Measurements from ENCODE around the gene NECTIN1. TPM values are rescaled to one million over a fixed set of nuclear protein-coding genes. Genes with fewer than 3 reads are reported as not detected.

NECTIN1 gene
- total RNA-seq, 2 experiments from 2014 or later = 2.5 to 3.4 TPM

- Histone ChIP-seq H3K4me3 (ENCODE audit: low read length) (no peak overlapping the region), H3K27ac (ENCODE audit: low read depth in 1 of 2, low read length in 2 of 2) (no peak overlapping the region), H3K4me1 (ENCODE audit: insufficient read depth, low read length) (no peaks in the 10 kb centered on the region), H3K9me3 (ENCODE audit: control insufficient read depth in 1 of 2, insufficient read depth in 1 of 2, low read length in 2 of 2) (no peaks in the 10 kb centered on the region), H3K27me3 (ENCODE audit: control insufficient read depth in 1 of 2, insufficient read depth in 2 of 2, low read length in 2 of 2) (peaks cover 0 to 6% of the 10 kb centered on the region in 2 experiments), H3K36me3 (ENCODE audit: insufficient read depth, low read length) (no peaks in the 10 kb centered on the region)
- H3K27ac Mint-ChIP-seq = no peak overlapping the region
- intact Hi-C loops (cut with DNase I, micrococcal nuclease) = loop anchor here in 1 of 2 experiments (5.0 kb wide), 1 partner anchor 87 kb away; the partner anchor contains the start of gene NECTIN1
- no peaks in the 10 kb centered on the region for H3K4me1 Mint-ChIP-seq (ENCODE audit: low read depth)
- ATAC-seq (ENCODE audit: poor library complexity) = no peak
- no peaks in the 10 kb centered on the region for H3K27me3 Mint-ChIP-seq
- ChIA-PET CTCF (interaction anchor here (2.3 kb wide), 1 partner anchor 89 kb away, joined by 9 read pairs; the partner anchor contains the start of gene NECTIN1), POLR2A (no interaction called here)
- H3K36me3 Mint-ChIP-seq (ENCODE audit: low read depth) = no peaks in the 10 kb centered on the region
- no peaks in the 10 kb centered on the region for H3K9me3 Mint-ChIP-seq
- no peak for DNase-seq
- H3K4me3 Mint-ChIP-seq = no peak overlapping the region
- no peak for TF ChIP-seq CTCF (IDR thresholded peaks at IDR 0.05)
Observed at GRCh38 chr11:119640541-119640940, 88.5 kb downstream of the NECTIN1 start.

DNA sequence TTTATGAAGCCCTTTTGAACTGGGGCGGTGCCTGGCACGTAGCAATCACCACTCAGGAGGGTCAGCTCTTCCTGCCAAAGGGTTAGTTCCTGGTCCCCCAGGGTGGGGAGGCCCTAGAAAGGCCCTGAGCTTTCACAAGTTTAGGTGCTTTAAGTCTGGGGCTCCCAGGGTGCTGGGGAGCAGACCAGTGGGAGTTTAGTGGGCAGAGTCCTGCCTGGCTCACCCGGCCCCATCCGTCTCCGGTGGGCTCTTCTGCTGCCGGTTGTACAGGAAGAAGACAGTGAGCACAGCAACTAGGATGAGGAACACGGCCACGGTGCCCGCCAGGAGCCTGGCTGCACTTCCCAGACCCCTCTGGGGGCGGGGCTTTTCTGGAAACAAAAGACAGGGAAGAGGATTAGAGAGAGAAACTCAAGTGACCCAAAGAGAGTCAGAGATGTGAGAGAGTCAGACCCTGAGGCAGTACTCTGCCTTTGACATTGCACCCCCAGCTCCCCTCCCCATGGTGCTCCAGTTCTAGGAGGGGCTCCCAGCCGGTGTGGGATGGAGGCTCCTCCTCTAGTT lies 89.3 kb downstream of the NECTIN1 start:
- no peaks in the 10 kb centered on the region for H3K36me3 ChIP-seq (ENCODE audit: insufficient read depth, low read length)

DNA sequence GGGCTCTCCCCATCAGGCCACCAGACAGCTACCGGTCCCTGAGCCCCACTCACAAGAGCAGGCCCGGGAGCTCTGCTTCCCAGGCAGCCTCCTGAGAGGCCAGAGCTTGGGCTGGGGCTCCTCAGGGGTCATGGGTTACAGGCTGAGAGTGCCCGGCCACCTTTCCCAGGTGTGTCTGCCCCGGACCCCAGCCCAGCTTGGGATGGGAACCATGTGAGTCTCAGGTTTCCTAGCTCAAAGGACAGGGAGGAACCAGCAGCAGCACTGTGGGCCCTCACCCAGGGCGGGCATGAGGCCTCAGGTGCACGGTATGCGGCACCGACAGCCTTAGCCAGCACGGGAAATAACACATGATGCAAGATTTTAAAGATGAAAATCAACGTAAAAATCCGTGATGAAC lies 90.1 kb downstream of the NECTIN1 start:
- Histone ChIP-seq H3K4me3 (ENCODE audit: low read length) (no peak overlapping the region), H3K9me3 (ENCODE audit: control insufficient read depth in 1 of 2, insufficient read depth in 1 of 2, low read length in 2 of 2) (no peaks in the 10 kb centered on the region), H3K27ac (ENCODE audit: low read depth in 1 of 2, low read length in 2 of 2) (no peak overlapping the region), H3K4me1 (ENCODE audit: insufficient read depth, low read length) (no peaks in the 10 kb centered on the region), H3K27me3 (ENCODE audit: control insufficient read depth in 1 of 2, insufficient read depth in 2 of 2, low read length in 2 of 2) (peaks cover 0 to 6% of the 10 kb centered on the region in 2 experiments), H3K36me3 (ENCODE audit: insufficient read depth, low read length) (no peaks in the 10 kb centered on the region)
- CTCF ChIA-PET = no interaction called here
- Mint-ChIP-seq H3K27ac (no peak overlapping the region), H3K9me3 (no peaks in the 10 kb centered on the region), H3K4me3 (no peak overlapping the region), H3K4me1 (ENCODE audit: low read depth) (no peaks in the 10 kb centered on the region), H3K36me3 (ENCODE audit: low read depth) (no peaks in the 10 kb centered on the region), H3K27me3 (no peaks in the 10 kb centered on the region)
- ATAC-seq (ENCODE audit: poor library complexity) (no peak), DNase-seq (no peak)
- POLR2A ChIA-PET = no interaction called here
- TF ChIP-seq CTCF (IDR thresholded peaks at IDR 0.05) = no peak
- intact Hi-C loops (cut with DNase I, micrococcal nuclease) = no loop called here

More for the DNA sequence above, 89.3 kb downstream of the NECTIN1 start:
- H3K4me1 ChIP-seq (ENCODE audit: insufficient read depth, low read length) = no peaks in the 10 kb centered on the region
- Mint-ChIP-seq H3K9me3 (no peaks in the 10 kb centered on the region), H3K4me3 (no peak overlapping the region), H3K27me3 (no peaks in the 10 kb centered on the region), H3K4me1 (ENCODE audit: low read depth) (no peaks in the 10 kb centered on the region), H3K27ac (no peak overlapping the region), H3K36me3 (ENCODE audit: low read depth) (no peaks in the 10 kb centered on the region)
- POLR2A ChIA-PET = no interaction called here
- no peak overlapping the region for H3K4me3 ChIP-seq (ENCODE audit: low read length)
- CTCF ChIA-PET = no interaction called here
- DNase-seq (no peak), ATAC-seq (ENCODE audit: poor library complexity) (no peak)
- TF ChIP-seq CTCF (IDR thresholded peaks at IDR 0.05) = no peak
- intact Hi-C loops (cut with DNase I, micrococcal nuclease) = loop anchor here in 1 of 2 experiments (5.0 kb wide), 1 partner anchor 88 kb away; the partner anchor contains the start of gene NECTIN1
- H3K27ac ChIP-seq (ENCODE audit: low read depth in 1 of 2, low read length in 2 of 2) = no peak overlapping the region
- no peaks in the 10 kb centered on the region for H3K9me3 ChIP-seq (ENCODE audit: control insufficient read depth in 1 of 2, insufficient read depth in 1 of 2, low read length in 2 of 2)
- peaks cover 0 to 6% of the 10 kb centered on the region in 2 experiments for H3K27me3 ChIP-seq (ENCODE audit: control insufficient read depth in 1 of 2, insufficient read depth in 2 of 2, low read length in 2 of 2)

All from CD4-positive, alpha-beta T cell (primary cell).